ENCODE results near the gene S100PBP.

DNA sequence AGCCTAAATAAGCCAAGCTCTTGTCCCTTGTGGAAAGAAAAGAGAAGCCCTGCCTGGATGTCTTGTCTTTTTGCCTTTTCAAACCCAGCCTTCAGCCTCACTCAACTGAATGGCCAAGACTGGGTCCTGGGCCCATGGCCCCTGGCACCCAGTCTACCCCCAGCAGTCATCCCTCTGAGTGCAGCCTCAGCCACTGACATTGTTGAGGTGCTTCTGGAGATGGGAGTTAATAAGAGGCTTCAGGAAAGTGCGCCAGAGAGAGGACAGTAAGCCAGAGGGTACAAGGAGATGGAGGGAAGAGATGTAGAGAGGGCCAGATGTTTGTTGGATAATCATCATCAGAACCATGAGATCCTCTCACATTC, 46.4 kb downstream of the S100PBP start:
- TF ChIP-seq CTCF (IDR thresholded peaks at IDR 0.05) = no peak
- no peak for TF ChIP-seq POLR2A (IDR thresholded peaks at IDR 0.05)
- no peak for TF ChIP-seq POLR2AphosphoS5 (IDR thresholded peaks at IDR 0.05)
- TF ChIP-seq EP300 (IDR thresholded peaks at IDR 0.05) = no peak
